Stimulated activated CD8-positive, alpha-beta memory T cell treated with anti-CD3 and anti-CD28 coated beads, Interleukin-15, amount 100 ng/mL, for 1 hour (primary cell): ENCODE results near the gene ZFP37.
"Not testable (repeated sequence)": the region's sequence is repeated elsewhere in the genome, so short reads cannot be mapped to it uniquely, and the experiment has no call there.

Experiments used
- DNase-seq: peaks from one replicate; pipeline ENCODE4 v3.0.0-alpha.2; 2020; ENCODE audit warnings: low read depth

ZFP37 gene

DNA sequence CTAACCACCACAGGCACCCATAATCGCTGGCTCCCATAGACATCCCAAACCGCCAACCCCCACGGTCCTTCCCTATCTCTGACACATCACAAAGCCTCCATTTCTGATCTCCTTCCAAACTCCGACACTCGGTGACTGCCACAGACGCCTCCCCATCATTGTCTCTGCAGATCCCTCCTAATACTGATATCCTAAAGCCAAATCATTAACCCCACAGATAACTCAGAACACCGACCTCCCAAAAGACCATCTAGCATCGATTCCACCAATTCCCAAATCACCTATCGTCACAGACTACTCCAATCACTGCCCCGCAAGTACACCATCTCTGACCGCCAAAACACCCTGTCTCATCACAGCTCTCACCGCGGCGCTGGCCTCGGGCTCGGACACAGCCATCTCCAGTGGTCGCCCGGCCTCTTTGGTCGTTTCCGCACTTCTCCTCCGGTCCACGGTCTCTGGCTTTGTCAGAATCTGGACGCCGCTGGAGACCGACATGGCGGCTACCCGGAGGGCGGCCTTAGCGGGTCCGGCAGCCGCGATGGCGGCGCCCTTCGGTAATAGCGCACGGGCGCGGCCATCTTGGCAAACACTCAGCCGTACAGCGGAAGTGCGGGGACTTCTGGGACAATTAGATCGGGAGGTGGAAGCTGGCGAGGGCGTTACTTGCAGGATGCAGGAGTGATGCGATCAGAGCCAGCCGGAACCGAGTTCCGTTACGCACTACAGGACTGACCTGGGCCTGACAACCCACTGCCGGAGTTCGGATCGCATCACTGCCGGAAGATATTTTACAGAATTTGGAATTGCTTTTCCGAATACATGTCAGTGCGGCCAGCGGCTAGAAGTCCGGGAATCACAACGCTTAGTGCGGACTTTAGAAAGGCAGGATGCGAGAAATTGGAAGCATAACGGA, at the start of gene ZFP37:
Gene ZFP37, minus strand, starts transcription at position 534 of the 916 bp plus-strand sequence. Its CDS starts 36 bp downstream, at position 498.
- peak; percentile 52 for DNase-seq

DNA sequence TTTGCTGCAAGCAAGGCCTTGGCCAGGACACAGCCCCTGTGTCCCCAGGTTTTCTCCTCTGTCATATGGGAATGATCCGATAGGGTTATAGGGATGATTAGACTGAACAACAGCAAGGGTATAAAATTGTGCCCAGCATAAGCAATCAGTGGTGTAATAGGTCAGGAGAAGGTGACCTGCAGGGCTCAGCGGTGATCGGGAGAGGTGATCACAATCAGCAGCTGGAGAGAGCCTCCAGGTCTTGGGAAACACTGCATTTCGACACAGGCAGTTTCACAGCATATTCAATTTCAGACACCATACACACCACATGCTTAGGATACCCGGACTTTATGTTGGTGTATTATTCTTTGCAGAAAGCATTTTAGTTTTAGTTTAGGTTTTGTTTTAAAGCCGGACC, 48.8 kb upstream of the ZFP37 start:
- DNase-seq: not testable (repeated sequence)

DNA sequence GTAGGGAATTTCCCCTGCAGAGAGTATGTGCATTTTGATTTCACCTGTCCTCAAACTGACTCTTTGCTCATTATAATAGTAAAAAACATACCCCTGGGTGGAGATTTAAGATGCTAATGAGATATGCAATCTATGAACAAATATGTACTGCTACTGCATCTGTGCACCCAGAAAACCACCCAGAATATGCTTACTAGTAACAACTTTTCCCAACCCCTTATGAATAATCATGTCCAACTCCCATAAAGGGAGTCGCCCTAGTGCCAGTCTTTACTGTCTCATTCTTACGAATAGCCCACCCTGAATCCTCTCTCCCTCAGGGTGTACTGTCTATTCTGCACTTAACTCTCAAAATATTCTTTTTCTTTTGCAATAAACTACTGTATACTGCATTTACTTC, 39.0 kb upstream of the ZFP37 start:
- no peak for DNase-seq

DNA sequence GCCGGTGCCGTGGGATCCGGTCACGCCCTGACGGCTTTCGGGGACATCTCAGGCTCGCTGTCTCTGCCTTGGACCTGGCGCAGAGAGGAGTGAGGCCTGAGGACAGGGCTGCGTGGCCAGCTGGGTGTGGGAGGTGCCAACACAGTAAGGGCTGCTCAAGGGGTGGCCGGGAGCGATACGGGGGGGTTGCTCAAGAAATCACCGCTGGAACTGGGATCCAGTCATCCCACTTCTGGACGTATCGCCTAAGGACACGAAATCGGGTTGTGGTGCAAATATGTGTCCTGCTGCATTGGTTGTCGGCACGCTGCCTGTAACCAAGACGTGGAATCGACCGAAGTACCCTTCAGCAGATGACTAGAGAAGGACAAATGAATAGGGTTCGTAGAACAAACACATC, 33.4 kb upstream of the ZFP37 start:
- DNase-seq: not testable (repeated sequence)

DNA sequence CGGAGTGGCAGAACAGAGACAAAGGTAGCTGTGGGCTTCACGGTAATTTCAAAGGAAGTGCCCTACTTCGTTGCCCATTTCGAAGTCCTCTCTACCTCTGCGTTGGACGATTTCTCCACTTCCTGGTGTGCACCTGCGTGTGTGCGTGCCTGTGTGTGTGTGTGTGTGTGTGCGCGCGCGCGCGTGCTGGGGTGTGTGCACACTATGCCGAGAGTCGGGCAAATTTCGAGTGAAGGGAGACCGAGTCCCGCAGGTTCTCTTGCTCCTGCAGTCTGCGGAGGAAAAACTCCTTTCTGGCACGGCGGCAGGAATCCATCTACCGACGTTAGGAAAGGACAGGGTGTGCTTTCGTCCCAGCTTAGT, 32.6 kb upstream of the ZFP37 start:
- DNase-seq: not testable (repeated sequence)

DNA sequence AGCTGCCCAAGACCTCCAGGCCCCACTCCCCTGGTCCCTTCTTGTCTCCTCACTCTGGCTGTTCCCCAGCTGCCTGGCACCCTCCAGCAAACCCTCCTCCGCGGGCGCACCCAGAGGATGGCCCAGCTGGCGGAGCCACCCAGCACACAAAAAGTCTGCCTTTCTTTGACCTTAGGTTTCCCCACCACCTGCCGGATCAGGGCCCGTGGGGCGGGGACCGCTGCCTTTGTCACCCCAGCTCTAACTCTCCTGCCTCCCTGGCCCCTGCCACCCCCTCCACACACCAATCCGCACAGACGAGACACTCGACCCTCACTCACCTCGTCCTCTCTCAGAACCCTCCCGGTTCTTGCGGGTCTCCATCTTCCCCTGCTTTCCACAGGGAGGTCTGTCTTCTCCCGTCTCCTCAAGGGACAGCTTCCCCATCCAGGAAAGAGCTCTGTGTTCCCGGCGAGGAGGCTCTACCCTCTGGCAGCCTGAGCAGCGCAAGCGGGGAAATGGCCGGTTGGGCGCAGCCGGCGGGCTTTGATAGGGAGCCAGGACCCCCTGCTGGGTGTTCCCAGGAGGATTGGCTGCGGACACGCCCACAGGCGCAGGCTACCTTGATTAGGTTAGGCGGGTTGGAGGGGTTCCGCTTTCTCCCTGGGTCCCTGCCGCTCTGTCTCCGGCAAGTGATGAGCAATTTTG, 32.1 kb upstream of the ZFP37 start:
- not testable (repeated sequence) for DNase-seq

DNA sequence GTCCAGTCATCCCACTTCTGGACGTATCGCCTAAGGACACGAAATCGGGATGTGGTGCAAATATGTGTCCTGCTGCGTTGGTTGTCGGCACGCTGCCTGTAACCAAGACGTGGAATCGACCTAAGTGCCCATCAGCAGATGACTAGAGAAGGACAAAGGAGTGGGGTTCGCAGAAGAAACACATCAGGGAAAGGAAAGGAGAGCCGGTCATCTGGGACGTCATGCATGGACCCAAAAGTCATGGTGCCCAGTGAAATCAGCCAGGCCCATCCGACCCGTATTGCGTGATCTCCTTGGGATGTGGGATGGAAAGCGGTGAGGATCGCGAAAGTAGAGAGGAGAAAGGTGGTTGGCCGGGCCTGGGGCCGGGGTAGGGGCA, 6.4 kb upstream of the ZFP37 start:
- not testable (repeated sequence) for DNase-seq

DNA sequence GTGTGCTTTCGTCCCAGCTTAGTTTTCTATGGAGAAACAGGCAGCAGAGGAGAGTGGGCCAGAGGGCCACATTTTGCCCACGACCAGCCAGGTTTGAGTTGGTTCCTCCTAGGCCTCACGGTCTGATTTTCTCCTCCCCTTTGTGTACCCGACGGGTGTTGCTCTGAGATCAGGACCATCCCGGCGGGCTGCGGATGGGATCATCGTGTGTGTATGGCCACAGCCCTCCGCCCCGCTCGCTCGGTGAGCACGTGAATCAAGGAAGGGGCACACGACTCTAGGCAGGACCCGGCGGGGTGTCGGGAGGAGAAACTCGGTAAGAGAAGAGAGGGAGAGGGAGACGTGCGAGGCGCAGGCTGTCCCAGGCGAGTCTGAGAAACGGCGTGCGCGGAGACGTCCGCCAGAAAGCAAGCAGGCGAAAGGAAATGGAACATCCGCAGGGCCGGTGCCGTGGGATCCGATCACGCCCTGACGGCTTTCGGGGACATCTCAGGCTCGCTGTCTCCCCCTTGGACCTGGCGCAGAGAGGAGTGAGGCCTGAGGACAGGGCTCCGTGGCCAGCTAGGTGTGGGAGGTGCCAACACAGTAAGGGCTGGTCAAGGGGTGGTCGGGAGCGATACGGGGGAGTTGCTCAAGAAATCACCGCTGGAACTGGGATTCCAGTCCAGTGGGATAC, 5.9 kb upstream of the ZFP37 start:
- DNase-seq: not testable (repeated sequence)

DNA sequence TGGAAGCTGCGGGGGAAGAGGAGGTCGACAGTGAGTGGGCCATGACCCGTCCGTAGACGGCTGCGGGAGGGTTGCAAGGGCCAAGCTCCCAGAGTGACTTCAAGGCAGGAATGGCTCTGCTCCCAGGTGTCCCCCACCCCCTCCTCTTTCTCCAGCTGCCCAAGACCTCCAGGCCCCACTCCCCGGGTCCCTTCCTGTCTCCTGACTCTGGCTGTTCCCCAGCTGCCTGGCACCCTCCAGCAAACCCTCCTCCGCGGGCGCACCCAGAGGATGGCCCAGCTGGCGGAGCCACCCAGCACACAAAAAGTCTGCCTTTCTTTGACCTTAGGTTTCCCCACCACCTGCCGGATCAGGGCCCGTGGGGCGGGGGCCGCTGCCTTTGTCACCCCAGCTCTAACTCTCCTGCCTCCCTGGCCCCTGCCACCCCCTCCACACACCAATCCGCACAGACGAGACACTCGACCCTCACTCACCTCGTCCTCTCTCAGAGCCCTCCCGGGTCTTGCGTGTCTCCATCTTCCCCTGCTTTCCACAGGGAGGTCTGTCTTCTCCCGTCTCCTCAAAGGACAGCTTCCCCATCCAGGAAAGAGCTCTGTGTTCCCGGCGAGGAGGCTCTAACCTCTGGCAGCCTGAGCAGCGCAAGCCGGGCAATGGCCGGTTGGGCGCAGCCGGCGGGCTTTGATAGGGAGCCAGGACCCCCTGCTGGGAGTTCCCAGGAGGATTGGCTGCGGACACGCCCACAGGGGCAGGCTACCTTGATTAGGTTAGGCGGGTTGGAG, 4.7 kb upstream of the ZFP37 start:
- DNase-seq: not testable (repeated sequence)

DNA sequence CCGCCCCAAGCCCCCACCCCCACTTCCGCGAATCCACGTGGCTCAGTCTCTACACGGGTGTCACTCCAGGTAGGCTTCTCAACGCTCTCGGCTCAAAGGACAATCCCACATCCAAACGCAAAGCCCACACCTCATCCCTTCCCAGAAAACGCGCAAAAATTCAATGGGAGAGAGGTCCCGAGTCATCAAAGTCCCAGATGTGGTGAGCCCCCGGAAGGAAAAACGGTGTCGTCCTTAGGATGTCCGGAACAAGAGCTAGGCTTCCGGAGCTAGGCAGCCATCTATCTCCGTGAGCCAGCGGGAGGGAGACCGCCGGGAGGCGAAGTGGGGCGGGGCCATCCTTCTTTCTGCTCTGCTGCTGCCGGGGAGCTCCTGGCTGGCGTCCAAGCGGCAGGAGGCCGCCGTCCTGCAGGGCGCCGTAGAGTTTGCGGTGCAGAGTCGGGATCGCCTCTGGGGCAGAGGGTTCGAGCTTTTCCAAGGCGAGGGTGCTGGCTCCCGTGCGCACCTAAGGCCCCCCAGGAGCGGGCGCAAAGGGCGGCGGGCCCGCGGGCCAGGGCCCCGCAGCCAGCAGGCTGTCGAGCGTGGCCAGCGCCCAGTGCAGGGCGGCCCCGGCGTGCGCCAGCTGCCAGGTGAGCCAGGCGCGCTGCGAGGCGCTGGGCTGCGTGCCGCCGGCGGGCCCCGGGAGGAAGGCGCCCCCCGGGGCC, 3.2 kb upstream of the ZFP37 start:
- not testable (repeated sequence) for DNase-seq

DNA sequence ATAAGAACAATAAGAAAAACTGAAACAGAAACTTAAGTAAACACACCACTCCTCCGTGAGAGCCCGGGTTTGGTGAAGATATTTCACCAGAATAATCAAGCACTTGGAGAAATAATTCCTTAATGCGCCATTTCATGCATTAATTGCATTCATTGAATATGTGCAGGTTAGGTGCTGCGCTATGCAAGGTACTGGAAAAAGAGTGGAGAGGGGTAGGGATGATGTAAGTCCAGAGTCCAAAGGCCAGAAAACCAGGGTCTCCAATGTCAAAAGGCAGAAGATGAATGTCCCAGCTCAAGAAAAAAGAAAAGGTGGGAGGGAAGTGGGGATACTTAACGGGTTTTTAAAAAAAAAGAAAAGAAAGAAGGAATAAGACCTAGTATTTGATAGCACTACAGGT, 669 bp upstream of the ZFP37 start:
- DNase-seq: no peak

DNA sequence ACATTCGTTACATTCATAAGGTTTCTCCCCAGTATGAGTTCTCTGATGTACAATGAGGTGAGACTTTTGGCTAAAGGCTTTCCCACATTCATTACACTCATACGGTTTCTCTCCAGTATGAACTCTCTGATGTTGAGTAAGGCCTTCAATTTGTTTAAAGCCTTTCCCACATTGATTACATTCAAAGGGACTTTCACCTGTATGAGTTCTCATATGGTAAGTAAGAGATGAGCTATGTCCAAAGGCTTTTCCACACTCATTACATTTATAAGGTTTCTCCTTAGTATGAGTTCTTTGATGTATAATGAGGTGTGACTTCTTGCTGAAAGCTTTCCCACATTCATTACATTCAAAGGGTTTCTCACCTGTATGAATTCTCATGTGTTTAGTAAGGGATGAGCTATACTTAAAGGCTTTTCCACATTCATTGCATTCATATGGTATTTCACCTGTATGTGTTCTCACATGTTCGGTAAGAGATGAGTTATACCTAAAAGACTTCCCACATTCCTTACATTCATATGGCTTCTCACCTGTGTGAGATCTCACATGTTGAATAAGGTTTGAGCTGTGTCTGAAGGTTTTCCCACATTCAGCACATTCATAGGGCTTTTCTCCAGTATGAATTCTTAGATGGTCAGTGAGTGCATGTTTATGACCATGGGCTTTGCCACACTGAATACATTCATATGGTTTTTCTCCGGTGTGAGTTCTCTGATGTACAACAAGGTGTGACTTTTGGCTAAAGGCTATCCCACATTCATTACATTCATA, 13.5 kb downstream of the ZFP37 start:
- DNase-seq: no peak

DNA sequence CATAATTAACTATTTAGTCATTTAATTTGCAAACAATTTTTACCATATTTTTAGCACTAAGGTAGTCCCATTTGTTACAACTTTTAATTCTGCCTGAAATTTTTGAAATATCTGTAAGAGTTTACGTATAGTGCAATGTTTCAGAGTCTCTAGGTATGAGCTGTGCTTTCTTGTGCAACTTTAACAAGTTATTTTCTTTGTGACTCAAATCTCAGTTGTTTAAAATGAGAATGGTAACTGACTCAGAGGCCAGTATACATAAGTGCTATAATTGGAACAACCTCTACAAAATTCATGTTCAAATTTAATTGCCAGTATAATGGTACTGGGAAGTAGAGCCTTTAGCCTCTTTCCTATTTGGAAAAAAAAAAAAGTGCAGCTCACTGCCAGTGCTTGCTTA, 30.3 kb downstream of the ZFP37 start:
- DNase-seq: no peak

DNA sequence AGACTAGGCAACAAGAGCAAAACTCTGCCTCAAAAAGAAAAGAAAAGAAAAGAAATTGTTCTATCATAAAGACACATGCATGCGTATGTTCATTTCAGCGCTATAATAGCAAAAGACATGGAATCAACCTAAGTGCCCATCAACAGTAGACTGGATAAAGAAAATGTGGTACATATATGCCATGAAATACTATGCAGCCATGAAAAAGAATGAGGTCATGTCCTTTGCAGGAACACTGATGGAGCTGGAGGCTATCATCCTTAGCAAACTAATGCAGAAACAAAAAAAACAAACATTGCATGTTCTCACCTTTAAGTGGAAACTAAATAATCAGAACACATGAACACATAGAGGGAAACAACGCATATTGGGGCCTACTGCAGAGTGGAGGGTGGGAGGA, 38.3 kb downstream of the ZFP37 start:
- DNase-seq: no peak

DNA sequence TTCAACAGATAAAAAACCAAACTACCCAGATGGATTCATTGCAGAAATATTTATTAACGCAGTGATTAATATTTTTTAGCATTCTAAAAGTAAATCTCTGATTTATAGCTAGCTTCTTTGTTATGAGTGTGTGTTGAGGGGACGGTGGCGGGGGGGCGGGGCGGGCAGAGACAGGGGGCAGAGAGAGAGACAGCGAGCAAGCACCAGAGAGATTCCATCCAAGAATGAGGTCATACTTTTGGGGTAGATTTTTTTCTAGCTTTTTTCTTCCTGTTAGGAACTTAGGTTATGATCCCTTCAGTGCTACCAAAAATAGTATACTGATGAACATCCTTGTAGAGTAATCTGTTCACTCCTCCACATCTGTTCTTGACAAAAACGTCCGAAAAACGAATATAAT, 44.0 kb downstream of the ZFP37 start:
- no peak for DNase-seq

DNA sequence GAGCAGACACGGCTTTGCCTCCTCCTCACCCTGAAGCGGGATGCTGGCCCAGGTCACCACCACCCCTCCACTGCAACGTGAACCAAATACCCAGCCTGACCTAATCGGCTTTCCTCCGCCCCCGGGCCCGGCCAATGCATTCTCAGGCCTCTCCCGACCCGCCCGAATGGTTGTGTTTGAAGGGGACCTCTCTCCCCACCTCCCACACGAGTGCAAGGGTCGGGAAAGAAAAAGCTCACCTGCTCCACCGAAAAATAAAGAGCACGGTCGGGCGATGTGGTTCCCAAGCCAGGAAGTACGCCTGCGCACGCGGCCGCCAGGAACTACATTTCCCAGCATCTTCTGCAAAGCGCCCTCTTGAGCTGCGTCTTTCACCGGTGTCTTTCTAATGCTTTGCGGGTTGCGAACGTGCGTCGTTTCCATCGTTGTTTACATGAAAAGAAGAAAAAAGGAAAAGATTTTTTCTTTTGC, 44.6 kb downstream of the ZFP37 start, which contains the start of gene ZNF883:
Gene ZNF883, minus strand, starts transcription at position 282 of the 471 bp plus-strand sequence.
- peak; percentile 1 for DNase-seq

DNA sequence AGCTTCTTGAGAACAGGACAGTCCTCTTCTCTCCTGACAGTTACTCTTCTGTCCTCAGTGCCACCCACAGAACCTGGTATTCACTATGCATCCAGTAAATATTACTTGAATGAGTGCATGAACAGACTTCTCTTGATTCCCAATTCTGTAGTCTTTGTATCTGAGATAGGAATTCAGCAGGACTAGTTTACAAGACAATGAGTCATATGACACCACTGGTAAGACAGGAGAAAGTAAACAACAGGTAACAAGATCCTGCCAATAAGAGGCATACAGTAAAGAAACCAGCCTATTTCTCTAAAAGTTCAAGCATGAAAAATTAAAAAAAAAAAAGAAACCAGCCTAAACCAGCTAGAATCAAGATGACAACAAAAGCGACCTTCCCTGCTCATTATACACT, 50.7 kb downstream of the ZFP37 start:
- DNase-seq: no peak

DNA sequence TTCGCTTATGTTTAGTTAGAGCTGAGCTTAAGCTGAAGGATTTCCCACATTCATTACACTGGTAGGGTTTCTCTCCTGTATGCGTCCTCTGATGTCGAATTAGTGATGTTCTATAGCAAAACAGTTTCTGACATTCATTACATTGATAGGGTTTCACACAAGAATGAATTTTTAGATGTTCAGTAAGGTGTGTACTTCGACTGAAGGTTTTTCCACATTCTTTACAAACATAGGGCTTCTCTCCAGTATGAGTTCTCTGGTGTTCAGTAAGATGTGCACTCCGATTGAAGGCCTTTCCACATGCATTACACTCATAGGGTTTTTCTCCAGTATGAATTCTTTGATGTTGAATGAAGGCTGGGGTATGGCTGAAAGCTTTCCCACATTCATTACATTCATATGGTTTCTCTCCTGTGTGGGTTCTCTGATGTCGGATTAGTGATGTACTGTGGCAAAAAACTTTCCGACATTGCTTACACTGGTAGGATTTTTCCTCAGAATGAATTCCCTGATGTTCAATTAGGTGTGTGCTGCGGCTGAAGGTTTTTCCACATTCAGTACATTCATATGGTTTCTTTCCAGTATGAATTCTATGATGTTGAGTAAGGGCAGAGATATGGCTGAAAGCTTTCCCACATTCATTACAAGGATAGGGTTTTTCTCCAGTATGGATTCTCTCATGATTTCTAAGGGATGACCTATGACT, 59.1 kb downstream of the ZFP37 start:
- no peak for DNase-seq
